Smooth muscle cell (in vitro differentiated cells): ENCODE results near the gene CELF6. TPM values are rescaled to one million over a fixed set of nuclear protein-coding genes. Genes with fewer than 3 reads are reported as not detected.

Source experiments
- DNase-seq: peaks from one replicate; lab custom pipeline; 2025; ENCODE audit not compliant: unreplicated experiment; lab: John Stamatoyannopoulos, UW
- H2AFZ ChIP-seq: fragments of 200-600 bp; sonication (generic); 2 replicates; pipeline ENCODE4 v1.6.0; 2016; ENCODE audit warnings: antibody characterized with exemption, low read depth, mild to moderate bottlenecking
- H3F3A ChIP-seq: fragments of 200-600 bp; sonication (generic); 2 replicates; pipeline ENCODE4 v1.6.0; 2017; ENCODE audit warnings: antibody characterized with exemption, low read depth
- H3K27ac ChIP-seq: fragments of 200-600 bp; sonication (generic); 2 replicates; pipeline ENCODE4 v1.5.1; 2016; ENCODE audit warnings: low read depth, mild to moderate bottlenecking
- H3K27me3 ChIP-seq: fragments of 200-600 bp; sonication (generic); 2 replicates; pipeline ENCODE4 v1.6.1; 2016; ENCODE audit warnings: low read depth, mild to moderate bottlenecking
- H3K36me3 ChIP-seq: fragments of 200-600 bp; sonication (generic); 2 replicates; pipeline ENCODE4 v1.5.1; 2016; ENCODE audit warnings: low read depth
- H3K4me1 ChIP-seq: fragments of 200-600 bp; sonication (generic); 2 replicates; pipeline ENCODE4 v1.5.1; 2016; ENCODE audit warnings: low read depth
- H3K4me2 ChIP-seq: fragments of 200-600 bp; sonication (generic); 2 replicates; pipeline ENCODE4 v1.6.0; 2016; ENCODE audit warnings: mild to moderate bottlenecking
- H3K4me3 ChIP-seq: fragments of 200-600 bp; sonication (generic); 2 replicates; pipeline ENCODE4 v1.5.1; 2016; ENCODE audit warnings: mild to moderate bottlenecking
- H3K79me2 ChIP-seq: fragments of 200-600 bp; sonication (generic); 2 replicates; pipeline ENCODE4 v1.6.0; 2016; ENCODE audit warnings: low read depth, mild to moderate bottlenecking
- H3K9ac ChIP-seq: fragments of 200-600 bp; sonication (generic); 2 replicates; pipeline ENCODE4 v1.6.0; 2016; ENCODE audit warnings: low read depth
- H3K9me3 ChIP-seq: fragments of 200-600 bp; sonication (generic); replicated peaks from 2 replicates; pipeline ENCODE4 v1.5.1; 2016; ENCODE audit warnings: low read depth
- H4K20me1 ChIP-seq: fragments of 200-600 bp; sonication (generic); 2 replicates; pipeline ENCODE4 v1.6.0; 2016; ENCODE audit warnings: low read depth
- WGBS: methylation state at CpG from one replicate; pipeline ENCODE4 v1.1.7; 2016; ENCODE audit warnings: low lambda C conversion rate; 5-methylcytosine and 5-hydroxymethylcytosine counted together
- polyA plus RNA-seq: library from polyadenylated mRNA; unstranded; fragments of >200 nt; fragmentation: Nextera tagmentation; extraction: Ambion mirVana; gene quantifications from 2 replicates; pipeline ENCODE4 v1.2.1, GENCODE V29; 2016
- total RNA-seq: library from RNA; depleted of rRNA; stranded (reverse); fragments of >200 nt; gene quantifications from 2 replicates; pipeline ENCODE4 v1.2.3, GENCODE V29; 2014
- TF ChIP-seq, protein P1 (sequence below): fragments of 200-600 bp; sonication (generic); IDR thresholded peaks from 2 replicates; pipeline ENCODE4 v1.5.1; 2017; ENCODE audit warnings: borderline replicate concordance, mild to moderate bottlenecking, antibody characterized with exemption; ENCODE audit not compliant: insufficient read depth, poor library complexity, severe bottlenecking

CELF6 gene
- total and polyA plus RNA-seq, 2 experiments from 2014 or later: 0.43 to 1.9 TPM

DNA sequence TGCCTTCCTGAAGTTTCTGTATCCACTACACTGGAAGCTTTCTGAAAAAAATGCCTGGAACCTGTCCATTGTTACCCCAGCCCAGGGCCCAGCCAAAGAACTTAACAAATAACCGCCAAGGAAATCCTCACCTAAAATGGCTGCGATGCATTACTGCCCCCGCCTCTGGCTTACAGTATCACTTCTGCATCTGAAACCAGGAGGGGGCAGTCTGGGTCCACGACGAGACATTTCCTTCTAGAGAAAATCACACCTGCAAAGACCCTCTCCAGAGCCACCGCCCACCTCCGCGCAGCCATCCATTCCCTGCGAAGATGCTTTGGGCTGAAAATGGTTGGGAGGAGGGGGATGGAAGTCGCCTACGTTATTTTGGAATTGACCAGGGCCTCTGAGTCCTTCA is 22.4 kb upstream of the CELF6 start:
- WGBS: 53% methylated on average over 11 of the region's 11 CpGs
- no peak for DNase-seq
- H3K9me3 ChIP-seq: no peaks in the 10 kb centered on the region
- H3K79me2 ChIP-seq: no peaks in the 10 kb centered on the region
- H3K4me1 ChIP-seq: no peaks in the 10 kb centered on the region
- TF ChIP-seq, protein P1, sequence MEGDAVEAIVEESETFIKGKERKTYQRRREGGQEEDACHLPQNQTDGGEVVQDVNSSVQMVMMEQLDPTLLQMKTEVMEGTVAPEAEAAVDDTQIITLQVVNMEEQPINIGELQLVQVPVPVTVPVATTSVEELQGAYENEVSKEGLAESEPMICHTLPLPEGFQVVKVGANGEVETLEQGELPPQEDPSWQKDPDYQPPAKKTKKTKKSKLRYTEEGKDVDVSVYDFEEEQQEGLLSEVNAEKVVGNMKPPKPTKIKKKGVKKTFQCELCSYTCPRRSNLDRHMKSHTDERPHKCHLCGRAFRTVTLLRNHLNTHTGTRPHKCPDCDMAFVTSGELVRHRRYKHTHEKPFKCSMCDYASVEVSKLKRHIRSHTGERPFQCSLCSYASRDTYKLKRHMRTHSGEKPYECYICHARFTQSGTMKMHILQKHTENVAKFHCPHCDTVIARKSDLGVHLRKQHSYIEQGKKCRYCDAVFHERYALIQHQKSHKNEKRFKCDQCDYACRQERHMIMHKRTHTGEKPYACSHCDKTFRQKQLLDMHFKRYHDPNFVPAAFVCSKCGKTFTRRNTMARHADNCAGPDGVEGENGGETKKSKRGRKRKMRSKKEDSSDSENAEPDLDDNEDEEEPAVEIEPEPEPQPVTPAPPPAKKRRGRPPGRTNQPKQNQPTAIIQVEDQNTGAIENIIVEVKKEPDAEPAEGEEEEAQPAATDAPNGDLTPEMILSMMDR: peak; percentile 24
- H2AFZ ChIP-seq: no peak overlapping the region
- H3K4me3 ChIP-seq: no peak overlapping the region
- no peaks in the 10 kb centered on the region for H4K20me1 ChIP-seq
- H3K4me2 ChIP-seq: no peak overlapping the region
- no peak overlapping the region for H3K9ac ChIP-seq
- no peaks in the 10 kb centered on the region for H3F3A ChIP-seq
- H3K36me3 ChIP-seq: peaks cover 6% of the 10 kb centered on the region
- no peaks in the 10 kb centered on the region for H3K27me3 ChIP-seq
- no peak overlapping the region for H3K27ac ChIP-seq

DNA sequence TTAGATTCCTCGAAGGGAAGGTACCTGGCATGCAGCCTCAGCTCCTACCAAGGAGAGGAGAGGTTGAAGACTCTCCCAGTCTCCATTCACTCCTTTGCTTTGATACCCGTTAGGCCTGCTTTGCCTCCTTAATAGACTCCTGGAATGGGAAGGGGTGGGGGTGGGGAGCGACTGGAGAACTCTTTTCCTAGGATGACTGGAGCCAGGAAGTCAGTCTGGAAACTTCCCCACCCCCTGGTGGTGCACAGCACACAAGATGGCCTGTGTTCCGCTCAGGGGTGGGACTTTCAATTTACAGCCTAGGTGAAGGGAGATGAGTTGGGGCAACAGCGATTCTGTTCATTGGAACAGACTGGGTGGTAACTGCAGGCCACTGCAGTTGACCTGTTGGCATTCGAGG is 21.4 kb upstream of the CELF6 start:
- H4K20me1 ChIP-seq: no peaks in the 10 kb centered on the region
- H3K9me3 ChIP-seq: no peaks in the 10 kb centered on the region
- 68% methylated on average over 6 of the region's 6 CpGs for WGBS
- DNase-seq: no peak
- no peak overlapping the region for H3K27ac ChIP-seq
- no peak overlapping the region for H3K9ac ChIP-seq
- H3K4me1 ChIP-seq: no peaks in the 10 kb centered on the region
- H3K4me3 ChIP-seq: no peak overlapping the region
- no peak overlapping the region for H3K4me2 ChIP-seq
- no peak overlapping the region for H2AFZ ChIP-seq
- H3F3A ChIP-seq: no peaks in the 10 kb centered on the region
- TF ChIP-seq, protein P1: peak; percentile 25
- H3K79me2 ChIP-seq: no peaks in the 10 kb centered on the region
- H3K27me3 ChIP-seq: no peaks in the 10 kb centered on the region
- H3K36me3 ChIP-seq: peaks cover 6% of the 10 kb centered on the region

DNA sequence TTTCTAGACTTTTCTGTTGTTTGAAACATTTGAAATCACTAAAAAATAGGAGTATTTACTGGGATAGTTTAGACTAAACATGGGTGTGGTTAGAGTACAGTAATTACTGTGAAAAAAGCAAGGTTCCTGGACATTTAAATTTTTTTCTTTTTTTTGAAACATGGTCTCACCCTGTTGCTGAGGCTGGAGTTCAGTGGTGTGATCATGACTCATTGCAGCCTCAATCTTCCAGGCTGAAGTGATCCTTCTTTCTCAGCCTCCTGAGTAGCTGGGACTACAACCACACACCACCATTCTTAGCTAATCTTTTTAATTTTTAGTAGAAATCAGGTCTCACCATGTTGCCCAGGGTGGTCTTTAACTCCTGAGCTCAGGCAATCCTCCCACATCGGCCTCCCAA is 20.4 kb upstream of the CELF6 start:
- H2AFZ ChIP-seq: no peak overlapping the region
- no peaks in the 10 kb centered on the region for H3K9me3 ChIP-seq
- H3K79me2 ChIP-seq: no peaks in the 10 kb centered on the region
- 100% methylated on average over 1 of the region's 1 CpG for WGBS
- DNase-seq: no peak
- peak overlapping the region; percentile 28 for H3K27ac ChIP-seq
- H3K27me3 ChIP-seq: no peaks in the 10 kb centered on the region
- H3K36me3 ChIP-seq: peaks cover under 1% of the 10 kb centered on the region
- no peaks in the 10 kb centered on the region for H3K4me1 ChIP-seq
- no peak overlapping the region for H3K4me3 ChIP-seq
- TF ChIP-seq, protein P1: no peak
- H3F3A ChIP-seq: no peaks in the 10 kb centered on the region
- H3K4me2 ChIP-seq: no peak overlapping the region
- H4K20me1 ChIP-seq: no peaks in the 10 kb centered on the region
- H3K9ac ChIP-seq: no peak overlapping the region

DNA sequence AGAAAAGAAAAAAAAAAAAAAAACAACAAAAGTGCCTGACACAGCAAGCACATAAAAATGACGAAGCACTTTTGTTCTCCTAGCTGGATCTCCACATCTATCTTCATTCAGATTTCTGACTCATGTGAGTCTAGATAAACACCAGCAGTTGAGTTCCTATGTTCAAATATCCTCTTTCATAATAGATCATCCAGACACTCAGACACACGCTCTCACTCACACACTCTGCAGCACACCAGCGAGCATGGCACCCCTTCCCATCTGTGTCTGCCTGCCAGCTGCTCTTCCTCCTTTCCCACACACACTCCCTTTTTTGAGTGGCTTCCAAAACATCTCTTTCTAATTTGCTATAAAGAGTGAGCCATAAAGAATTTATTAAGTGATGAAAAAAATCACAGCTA is 19.8 kb upstream of the CELF6 start:
- Histone ChIP-seq H3K4me2 (no peak overlapping the region), H3K9ac (no peak overlapping the region), H3F3A (no peaks in the 10 kb centered on the region), H3K4me1 (no peaks in the 10 kb centered on the region), H3K79me2 (no peaks in the 10 kb centered on the region), H3K27me3 (no peaks in the 10 kb centered on the region), H3K27ac (peak overlapping the region; percentile 28), H3K4me3 (no peak overlapping the region), H3K36me3 (no peaks in the 10 kb centered on the region), H4K20me1 (no peaks in the 10 kb centered on the region), H2AFZ (no peak overlapping the region), H3K9me3 (no peaks in the 10 kb centered on the region)
- 45% methylated on average over 3 of the region's 3 CpGs for WGBS
- TF ChIP-seq, protein P1: no peak
- DNase-seq: no peak
